H1 (cell line): ENCODE measurements around the gene TXNDC2. TPM values are rescaled to one million over a fixed set of nuclear protein-coding genes. Genes with fewer than 3 reads are reported as not detected.

Experiments
- CTCF ChIA-PET: fragments of 300-600 bp; sonication (Branson Sonifier 250); formaldehyde crosslinking; loops from one replicate; lab custom pipeline; 2021; ENCODE audit not compliant: partially characterized antibody; lab: Charles Lee
- POLR2A ChIA-PET: fragments of 300-600 bp; sonication (Branson Sonifier 250); formaldehyde crosslinking; loops from one replicate; lab custom pipeline; 2021; ENCODE audit warnings: inconsistent platforms; ENCODE audit not compliant: partially characterized antibody; lab: Charles Lee
- DNase-seq, 2 experiments: peaks; one replicate each; pipeline versions ENCODE4 v3.0.0 to v3.0.0-alpha.2; 2010 to 2022; ENCODE audit warnings: low spot score in 2 of 2, low read depth in 1 of 2, mixed read lengths in 1 of 2
- FAIRE-seq: peaks from 2 replicates; lab custom pipeline; 2011; peaks lifted over from hg19 to GRCh38; lab: Jason Lieb, UNC
- H2AFZ ChIP-seq: 2 replicates; pipeline ENCODE4 v1.8.1; 2012; ENCODE audit warnings: low read length, inconsistent platforms
- H2AK5ac ChIP-seq: 2 replicates; pipeline ENCODE4 v1.6.1; 2013; ENCODE audit warnings: low read depth, low read length
- H2BK120ac ChIP-seq: replicated peaks from 2 replicates; pipeline ENCODE3; 2013; ENCODE audit warnings: low read depth, low read length, inconsistent platforms
- H2BK12ac ChIP-seq: 2 replicates; pipeline ENCODE4 v1.6.1; 2013; ENCODE audit warnings: low read depth, low read length
- H2BK15ac ChIP-seq: 2 replicates; pipeline ENCODE4 v1.6.1; 2013; ENCODE audit warnings: low read length
- H2BK20ac ChIP-seq: 2 replicates; pipeline ENCODE4 v1.6.1; 2013; ENCODE audit warnings: low read length
- H2BK5ac ChIP-seq: 2 replicates; pipeline ENCODE4 v1.6.1; 2013; ENCODE audit warnings: low read depth, low read length
- H3K14ac ChIP-seq: 2 replicates; pipeline ENCODE4 v1.6.1; 2013; ENCODE audit warnings: inconsistent platforms; ENCODE audit not compliant: insufficient read length
- H3K18ac ChIP-seq: 2 replicates; pipeline ENCODE4 v1.6.1; 2013; ENCODE audit warnings: low read length; ENCODE audit errors: extremely low read depth
- H3K23ac ChIP-seq: 2 replicates; pipeline ENCODE4 v1.6.1; 2013; ENCODE audit warnings: inconsistent platforms; ENCODE audit not compliant: insufficient read length
- H3K23me2 ChIP-seq: 2 replicates; pipeline ENCODE4 v1.6.1; 2013; ENCODE audit warnings: low read depth, low read length
- H3K27ac ChIP-seq: 2 replicates; pipeline ENCODE4 v1.6.1; 2011; ENCODE audit warnings: low read depth, low read length, inconsistent platforms
- H3K27me3 ChIP-seq, 4 experiments: replicated peaks in 1 of 4; 1 replicate in 1 of 4; 2 replicates in 3 of 4; pipeline versions ENCODE4 v1.6.1 to v1.8.1; 2011 to 2013; ENCODE audit warnings: low read length in 3 of 4, mild to moderate bottlenecking in 3 of 4, inconsistent platforms in 2 of 4, mixed read lengths in 2 of 4, moderate library complexity in 1 of 4; ENCODE audit not compliant: control insufficient read depth in 3 of 4, insufficient read depth in 3 of 4; ENCODE audit errors: extremely low read depth in 1 of 4
- H3K36me3 ChIP-seq, 4 experiments: 2 replicates each; pipeline versions ENCODE4 v1.6.1 to v1.8.1; 2011 to 2013; ENCODE audit warnings: mild to moderate bottlenecking in 4 of 4, low read length in 3 of 4, moderate library complexity in 2 of 4, control low read depth in 1 of 4, inconsistent platforms in 1 of 4; ENCODE audit not compliant: insufficient read depth in 4 of 4, control insufficient read depth in 2 of 4
- H3K4ac ChIP-seq: replicated peaks from 2 replicates; pipeline ENCODE3; 2013; ENCODE audit warnings: low read length, low read depth, mixed read lengths, inconsistent platforms; ENCODE audit not compliant: insufficient read length
- H3K4me1 ChIP-seq, 4 experiments: replicated peaks in 1 of 4; 1 replicate in 1 of 4; 2 replicates in 3 of 4; pipeline versions ENCODE4 v1.6.1 to v1.8.1; 2011 to 2013; ENCODE audit warnings: low read length in 3 of 4, inconsistent platforms in 2 of 4, mixed read lengths in 1 of 4; ENCODE audit not compliant: insufficient read depth in 4 of 4, control insufficient read depth in 3 of 4
- H3K4me2 ChIP-seq, 2 experiments: 2 replicates each; pipeline versions ENCODE4 v1.6.1 to v1.8.1; 2011 to 2013; ENCODE audit warnings: low read depth in 2 of 2, low read length in 2 of 2, control low read depth in 1 of 2, inconsistent platforms in 1 of 2, mild to moderate bottlenecking in 1 of 2; ENCODE audit not compliant: insufficient read depth in 1 of 2
- H3K4me3 ChIP-seq, 4 experiments: fragments of 200-600, 300-600 bp in 1 of 4; sonication (generic), shearing (Covaris generic), sonication (Bioruptor Twin) in 1 of 4; 2 replicates each; pipeline versions ENCODE4 v1.5.1 to v1.8.1; 2011 to 2016; ENCODE audit warnings: low read length in 4 of 4, low read depth in 3 of 4, control low read depth in 2 of 4, inconsistent platforms in 2 of 4, mild to moderate bottlenecking in 2 of 4, mixed read lengths in 1 of 4, moderate library complexity in 1 of 4; ENCODE audit not compliant: insufficient read depth in 2 of 4; ENCODE audit errors: extremely low read depth in 1 of 4
- H3K56ac ChIP-seq: replicated peaks from 2 replicates; pipeline ENCODE3; 2013; ENCODE audit warnings: low read depth, mild to moderate bottlenecking, mixed read lengths, low read length, inconsistent platforms; ENCODE audit not compliant: insufficient read length
- H3K79me1 ChIP-seq: 2 replicates; pipeline ENCODE4 v1.6.1; 2013; ENCODE audit warnings: low read depth, low read length, control low read depth
- H3K79me2 ChIP-seq, 2 experiments: 2 replicates each; pipeline versions ENCODE4 v1.6.1 to v1.8.1; 2012 to 2013; ENCODE audit warnings: low read length in 2 of 2, mild to moderate bottlenecking in 2 of 2, inconsistent platforms in 1 of 2; ENCODE audit not compliant: insufficient read depth in 2 of 2, control insufficient read depth in 1 of 2
- H3K9ac ChIP-seq, 4 experiments: replicated peaks in 1 of 4; 1 replicate in 1 of 4; 2 replicates in 3 of 4; pipeline versions ENCODE4 v1.6.1 to v1.8.1; 2011 to 2013; ENCODE audit warnings: low read depth in 3 of 4, low read length in 3 of 4, control low read depth in 2 of 4, mild to moderate bottlenecking in 2 of 4, moderate library complexity in 2 of 4, inconsistent platforms in 1 of 4; ENCODE audit errors: extremely low read depth in 1 of 4
- H3K9me3 ChIP-seq, 2 experiments: 2 replicates each; pipeline versions ENCODE4 v1.6.1 to v1.8.1; 2012 to 2013; ENCODE audit warnings: mild to moderate bottlenecking in 2 of 2, moderate library complexity in 2 of 2, control low read depth in 1 of 2, inconsistent platforms in 1 of 2, low read depth in 1 of 2, low read length in 1 of 2, mixed read lengths in 1 of 2; ENCODE audit not compliant: insufficient read depth in 2 of 2
- H4K20me1 ChIP-seq, 2 experiments: replicated peaks in 1 of 2; 2 replicates each; pipeline versions ENCODE3 to v1.8.1; 2011 to 2013; ENCODE audit warnings: inconsistent platforms in 2 of 2, low read length in 2 of 2, mild to moderate bottlenecking in 1 of 2; ENCODE audit not compliant: insufficient read depth in 2 of 2, control insufficient read depth in 1 of 2
- H4K5ac ChIP-seq: 2 replicates; pipeline ENCODE4 v1.6.1; 2013; ENCODE audit warnings: low read length, low read depth, mixed read lengths, inconsistent platforms; ENCODE audit not compliant: insufficient read length
- H4K8ac ChIP-seq: 2 replicates; pipeline ENCODE4 v1.8.0; 2013; ENCODE audit warnings: mild to moderate bottlenecking, moderate library complexity, low read length, inconsistent platforms; ENCODE audit not compliant: insufficient read depth; ENCODE audit errors: extremely low read depth
- H4K91ac ChIP-seq: replicated peaks from 2 replicates; pipeline ENCODE3; 2013; ENCODE audit warnings: low read length, mixed read lengths, inconsistent platforms; ENCODE audit not compliant: insufficient read length
- MAFK ChIP-seq: IDR thresholded peaks from 2 replicates; pipeline ENCODE4 v1.6.1; 2012; ENCODE audit warnings: low read depth, mild to moderate bottlenecking, improper control_type of control experiment, low read length
- POLR2AphosphoS5 ChIP-seq: IDR thresholded peaks from 2 replicates; pipeline ENCODE4 v1.6.1; 2011; ENCODE audit warnings: low read depth, low read length
- SIRT6 ChIP-seq: IDR thresholded peaks from one replicate; pipeline ENCODE4 v1.7.1; 2012; ENCODE audit warnings: low read length, inconsistent platforms
- SUZ12 ChIP-seq: fragments of 200-600 bp; sonication (generic); IDR thresholded peaks from 2 replicates; pipeline ENCODE4 v1.6.1; 2012; ENCODE audit warnings: mild to moderate bottlenecking, inconsistent platforms, low read length, moderate library complexity, mixed read lengths
- WGBS, 2 experiments: shearing (Covaris generic) in 1 of 2; methylation state at CpG; one replicate each; pipeline versions ENCODE4 v1.1.6 to v1.1.7; 2013 to 2015; ENCODE audit warnings: low lambda C conversion rate in 2 of 2, mixed read lengths in 2 of 2, inconsistent platforms in 1 of 2, low coverage in 1 of 2, missing lambda C conversion rate in 1 of 2; ENCODE audit not compliant: insufficient replicate concordance in 2 of 2, insufficient coverage in 1 of 2, insufficient read length in 1 of 2; ENCODE audit errors: extremely low coverage in 1 of 2, missing lambda C conversion rate in 1 of 2; 5-methylcytosine and 5-hydroxymethylcytosine counted together
- polyA plus RNA-seq, 7 experiments: library from polyadenylated mRNA; depleted of rRNA in 3 of 7; stranded (reverse) in 5 of 7; unstranded in 2 of 7; fragments of >200 nt in 5 of 7; fragments of 200-250 nt in 2 of 7; gene quantifications; 1 replicate in 5 of 7; 2 replicates in 1 of 7; 4 replicates in 1 of 7; pipeline versions ENCODE4 v1.2.1 to v1.2.3, GENCODE V29; 2011 to 2013; ENCODE audit warnings: missing spikeins in 2 of 7, mixed read lengths in 2 of 7
- total RNA-seq: library from RNA; stranded (reverse); fragmentation: NEBNext Ultra II Directional; extraction: Animal tissue kit (Norgen Biotek cat#: 25700); gene quantifications from 2 replicates; pipeline ENCODE4 v1.2.1, GENCODE V29; 2021
- TF ChIP-seq, protein P1 (sequence below): IDR thresholded peaks from 2 replicates; pipeline ENCODE4 v1.6.1; 2012; ENCODE audit warnings: inconsistent platforms

The TXNDC2 gene
- total and polyA plus RNA-seq, 2 of the 8 experiments (the other 6 are each of a cell fraction or from before 2014, with no cell fraction given), result 0.09 TPM; not detected in 1

DNA sequence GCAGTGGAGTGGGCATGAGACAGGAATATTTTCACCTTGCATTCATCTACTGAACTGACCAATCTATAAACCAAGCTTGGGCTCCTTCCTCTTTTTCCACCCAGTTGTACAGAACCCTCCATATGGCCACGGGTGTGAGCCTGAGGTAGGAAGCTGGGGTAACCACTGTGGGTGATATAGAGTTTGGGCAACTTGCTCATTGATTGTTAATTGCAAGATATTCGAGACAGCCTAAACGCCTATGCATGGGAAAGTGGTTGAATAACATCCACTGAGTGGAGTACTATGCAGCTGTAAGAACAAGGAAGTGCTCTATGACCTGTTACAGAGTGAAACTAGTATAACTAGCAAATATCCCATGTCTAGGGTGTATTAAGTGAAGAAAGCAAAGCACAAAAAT, 20.7 kb downstream of the TXNDC2 start:
- DNase-seq (no peak), FAIRE-seq (no peak)
- H2BK15ac ChIP-seq, result no peak overlapping the region
- no peak overlapping the region for H4K5ac ChIP-seq
- H3K23ac ChIP-seq, result no peak overlapping the region
- ChIA-PET CTCF (no interaction called here), POLR2A (no interaction called here)
- H3K36me3 ChIP-seq, result no peaks in the 10 kb centered on the region
- no peak overlapping the region for H3K56ac ChIP-seq
- H2BK120ac ChIP-seq, result no peak overlapping the region
- no peak overlapping the region for H3K4me3 ChIP-seq
- no peak overlapping the region for H2BK12ac ChIP-seq
- H3K27me3 ChIP-seq, result no peaks in the 10 kb centered on the region
- no peaks in the 10 kb centered on the region for H3K4me1 ChIP-seq
- no peak overlapping the region for H2AK5ac ChIP-seq
- no peak overlapping the region for H3K18ac ChIP-seq
- no peaks in the 10 kb centered on the region for H3K79me2 ChIP-seq
- no peaks in the 10 kb centered on the region for H3K9me3 ChIP-seq
- H3K14ac ChIP-seq, result no peak overlapping the region
- 87% methylated on average over 3 of the region's 3 CpGs; no CpG with 5 or more reads in 1 of the 2 experiments for WGBS, 2 experiments
- H4K91ac ChIP-seq, result no peak overlapping the region
- H3K4me2 ChIP-seq, result no peak overlapping the region
- H2AFZ ChIP-seq, result no peak overlapping the region
- no peaks in the 10 kb centered on the region for H3K79me1 ChIP-seq
- H2BK20ac ChIP-seq, result no peak overlapping the region
- H3K4ac ChIP-seq, result no peak overlapping the region
- no peaks in the 10 kb centered on the region for H3K23me2 ChIP-seq
- H3K27ac ChIP-seq, result no peak overlapping the region
- H2BK5ac ChIP-seq, result no peak overlapping the region
- H4K8ac ChIP-seq, result no peak overlapping the region
- TF ChIP-seq POLR2AphosphoS5, result no peak
- TF ChIP-seq, protein P1, sequence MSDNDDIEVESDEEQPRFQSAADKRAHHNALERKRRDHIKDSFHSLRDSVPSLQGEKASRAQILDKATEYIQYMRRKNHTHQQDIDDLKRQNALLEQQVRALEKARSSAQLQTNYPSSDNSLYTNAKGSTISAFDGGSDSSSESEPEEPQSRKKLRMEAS, result no peak
- TF ChIP-seq SUZ12, result no peak
- no peak for TF ChIP-seq MAFK
- no peak for TF ChIP-seq SIRT6
- H4K20me1 ChIP-seq, result no peaks in the 10 kb centered on the region
- no peak overlapping the region for H3K9ac ChIP-seq
